Tibial nerve (tissue), 3 donors: ENCODE measurements around the gene LHX2.

Experiments used
- POLR2A ChIP-seq, 2 donors: fragments of 450-650 bp; IDR thresholded peaks; one replicate each; pipeline ENCODE4 v1.6.1; 2017; ENCODE audit warnings: antibody characterized with exemption in 2 of 2, mild to moderate bottlenecking in 2 of 2, moderate library complexity in 2 of 2
- TF ChIP-seq, protein P1 (sequence below), 5 experiments: fragments of 200-600 bp in 3 of 5; fragments of 450-650 bp in 2 of 5; sonication (generic) in 3 of 5; IDR thresholded peaks; one replicate each; pipeline ENCODE4 v1.5.1; 2016 to 2019; ENCODE audit warnings: antibody characterized with exemption in 5 of 5, mild to moderate bottlenecking in 3 of 5, moderate library complexity in 2 of 5

DNA sequence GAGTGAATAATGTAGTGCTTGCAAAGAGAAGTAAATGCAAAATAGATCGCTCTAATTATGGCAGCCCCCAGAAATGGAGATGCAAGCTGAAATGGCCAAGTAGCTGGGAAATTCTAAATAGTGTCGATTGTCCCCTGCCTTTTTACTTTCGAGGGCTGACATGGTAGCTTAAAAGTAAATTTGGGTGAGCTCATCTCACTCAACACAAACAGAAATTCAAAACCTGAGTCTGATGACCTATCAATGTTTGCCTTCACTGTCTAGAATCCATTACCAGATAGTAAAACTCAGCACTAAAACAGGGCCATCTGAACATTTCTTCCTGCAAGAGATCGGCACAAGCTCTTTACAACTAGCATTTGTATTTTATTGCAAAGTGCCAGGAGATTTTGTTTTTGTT, 7.0 kb upstream of the LHX2 start:
- TF ChIP-seq, protein P1, sequence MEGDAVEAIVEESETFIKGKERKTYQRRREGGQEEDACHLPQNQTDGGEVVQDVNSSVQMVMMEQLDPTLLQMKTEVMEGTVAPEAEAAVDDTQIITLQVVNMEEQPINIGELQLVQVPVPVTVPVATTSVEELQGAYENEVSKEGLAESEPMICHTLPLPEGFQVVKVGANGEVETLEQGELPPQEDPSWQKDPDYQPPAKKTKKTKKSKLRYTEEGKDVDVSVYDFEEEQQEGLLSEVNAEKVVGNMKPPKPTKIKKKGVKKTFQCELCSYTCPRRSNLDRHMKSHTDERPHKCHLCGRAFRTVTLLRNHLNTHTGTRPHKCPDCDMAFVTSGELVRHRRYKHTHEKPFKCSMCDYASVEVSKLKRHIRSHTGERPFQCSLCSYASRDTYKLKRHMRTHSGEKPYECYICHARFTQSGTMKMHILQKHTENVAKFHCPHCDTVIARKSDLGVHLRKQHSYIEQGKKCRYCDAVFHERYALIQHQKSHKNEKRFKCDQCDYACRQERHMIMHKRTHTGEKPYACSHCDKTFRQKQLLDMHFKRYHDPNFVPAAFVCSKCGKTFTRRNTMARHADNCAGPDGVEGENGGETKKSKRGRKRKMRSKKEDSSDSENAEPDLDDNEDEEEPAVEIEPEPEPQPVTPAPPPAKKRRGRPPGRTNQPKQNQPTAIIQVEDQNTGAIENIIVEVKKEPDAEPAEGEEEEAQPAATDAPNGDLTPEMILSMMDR (IDR thresholded peaks at IDR 0.05): no peak
- TF ChIP-seq POLR2A (IDR thresholded peaks at IDR 0.05): no peak
